Stomach (tissue), 4 donors: Measurements from ENCODE around the gene IL18BP.

Experiments
- POLR2A ChIP-seq, 4 donors: fragments of 450-650 bp; IDR thresholded peaks; one replicate each; pipeline ENCODE4 v1.6.1; 2016; ENCODE audit warnings: antibody characterized with exemption in 4 of 4, control low read depth in 2 of 4, mild to moderate bottlenecking in 1 of 4, moderate library complexity in 1 of 4
- POLR2AphosphoS5 ChIP-seq, 3 donors: sonication (generic); formaldehyde crosslinking; IDR thresholded peaks; one replicate each; pipeline ENCODE4 v1.6.1; 2016; ENCODE audit warnings: antibody characterized with exemption in 3 of 3
- TF ChIP-seq, protein P1 (sequence below), 7 experiments: fragments of 450-650 bp in 4 of 7; fragments of 200-600 bp in 3 of 7; sonication (generic) in 3 of 7; IDR thresholded peaks; one replicate each; pipeline ENCODE4 v1.5.1; 2016 to 2019; ENCODE audit warnings: antibody characterized with exemption in 7 of 7, control low read depth in 2 of 7, mild to moderate bottlenecking in 1 of 7

DNA sequence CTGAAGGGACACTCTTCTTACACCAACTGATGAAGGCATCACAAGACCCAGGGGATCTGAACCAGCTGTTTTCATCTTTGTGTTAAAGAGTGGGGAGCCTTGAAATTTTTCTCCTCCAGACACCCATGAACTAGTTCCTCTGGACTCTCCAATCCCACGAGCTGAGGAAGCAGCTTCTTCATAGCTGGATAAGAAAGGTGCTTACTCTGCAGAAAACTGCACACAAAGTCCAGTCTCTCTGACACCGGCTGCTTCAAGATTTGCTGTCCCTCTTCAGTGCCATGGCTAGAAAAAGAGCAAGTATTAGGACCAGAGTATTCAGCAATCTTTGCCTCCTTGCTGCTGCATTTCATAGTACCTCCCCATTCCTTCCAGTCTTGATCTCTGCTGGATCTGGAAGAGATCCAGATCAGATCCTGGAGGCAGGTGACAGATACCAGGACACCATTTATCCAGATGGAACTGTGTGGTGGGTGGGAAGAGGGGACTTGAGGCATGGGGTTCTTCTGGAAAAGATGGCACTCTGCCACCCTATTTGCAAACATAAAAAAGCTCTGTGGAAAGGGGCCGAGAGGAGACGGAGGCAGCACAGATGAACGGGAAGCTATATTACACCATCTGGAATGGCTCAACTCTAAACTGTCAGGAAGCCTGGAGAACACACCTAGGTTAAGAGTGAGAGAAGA, 25.5 kb downstream of the IL18BP start:
- TF ChIP-seq POLR2A (IDR thresholded peaks at IDR 0.05) (no peak), POLR2AphosphoS5 (IDR thresholded peaks at IDR 0.05) (no peak)
- TF ChIP-seq, protein P1, sequence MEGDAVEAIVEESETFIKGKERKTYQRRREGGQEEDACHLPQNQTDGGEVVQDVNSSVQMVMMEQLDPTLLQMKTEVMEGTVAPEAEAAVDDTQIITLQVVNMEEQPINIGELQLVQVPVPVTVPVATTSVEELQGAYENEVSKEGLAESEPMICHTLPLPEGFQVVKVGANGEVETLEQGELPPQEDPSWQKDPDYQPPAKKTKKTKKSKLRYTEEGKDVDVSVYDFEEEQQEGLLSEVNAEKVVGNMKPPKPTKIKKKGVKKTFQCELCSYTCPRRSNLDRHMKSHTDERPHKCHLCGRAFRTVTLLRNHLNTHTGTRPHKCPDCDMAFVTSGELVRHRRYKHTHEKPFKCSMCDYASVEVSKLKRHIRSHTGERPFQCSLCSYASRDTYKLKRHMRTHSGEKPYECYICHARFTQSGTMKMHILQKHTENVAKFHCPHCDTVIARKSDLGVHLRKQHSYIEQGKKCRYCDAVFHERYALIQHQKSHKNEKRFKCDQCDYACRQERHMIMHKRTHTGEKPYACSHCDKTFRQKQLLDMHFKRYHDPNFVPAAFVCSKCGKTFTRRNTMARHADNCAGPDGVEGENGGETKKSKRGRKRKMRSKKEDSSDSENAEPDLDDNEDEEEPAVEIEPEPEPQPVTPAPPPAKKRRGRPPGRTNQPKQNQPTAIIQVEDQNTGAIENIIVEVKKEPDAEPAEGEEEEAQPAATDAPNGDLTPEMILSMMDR (IDR thresholded peaks at IDR 0.05), result no peak
